A673 (cell line): ENCODE data around the gene GLYR1. TPM values are rescaled to one million over a fixed set of nuclear protein-coding genes. Genes with fewer than 3 reads are reported as not detected.

ENCODE experiments used
- BruUV-seq: library from RNA; stranded (reverse); fragments of 400-500 nt; replicated peaks from 2 replicates; lab custom pipeline; 2021; lab: Mats Ljungman, UMichigan
- CTCF ChIA-PET: fragments of 300-600 bp; sonication (Branson Sonifier 250); formaldehyde crosslinking; loops from one replicate; lab custom pipeline; 2022; ENCODE audit warnings: antibody characterized with exemption; lab: Charles Lee
- POLR2A ChIA-PET: fragments of 300-600 bp; sonication (Branson Sonifier 250); formaldehyde crosslinking; loops from one replicate; lab custom pipeline; 2022; ENCODE audit warnings: antibody characterized with exemption; ENCODE audit not compliant: low non-redundant PET; lab: Charles Lee
- DNase-seq: peaks from one replicate; pipeline ENCODE4 v3.0.0-alpha.2; 2015; ENCODE audit warnings: low spot score
- H3K27ac ChIP-seq: fragments of 200-600 bp; sonication (generic); 2 replicates; pipeline ENCODE4 v1.5.1; 2016; ENCODE audit warnings: mixed run types, low read depth, mild to moderate bottlenecking, mixed read lengths, antibody characterized with exemption, low read length; ENCODE audit not compliant: poor library complexity, severe bottlenecking
- H3K27me3 ChIP-seq: fragments of 200-600 bp; sonication (generic); replicated peaks from 2 replicates; pipeline ENCODE4 v1.6.1; 2017; ENCODE audit warnings: mixed run types, low read depth, mild to moderate bottlenecking, mixed read lengths, antibody characterized with exemption, low read length; ENCODE audit not compliant: insufficient read depth, poor library complexity
- H3K36me3 ChIP-seq: fragments of 200-600 bp; sonication (generic); 2 replicates; pipeline ENCODE4 v1.6.1; 2016; ENCODE audit warnings: mixed run types, mild to moderate bottlenecking, mixed read lengths, antibody characterized with exemption, low read length; ENCODE audit not compliant: insufficient read depth, poor library complexity, severe bottlenecking
- H3K4me1 ChIP-seq: fragments of 200-600 bp; sonication (generic); 2 replicates; pipeline ENCODE4 v1.6.1; 2017; ENCODE audit warnings: mixed run types, mild to moderate bottlenecking, mixed read lengths, antibody characterized with exemption, low read length; ENCODE audit not compliant: insufficient read depth, poor library complexity, severe bottlenecking
- H3K4me3 ChIP-seq: fragments of 200-600 bp; sonication (generic); 2 replicates; pipeline ENCODE4 v1.5.1; 2016; ENCODE audit warnings: low read depth, mixed run types, mild to moderate bottlenecking, mixed read lengths, low read length; ENCODE audit not compliant: poor library complexity, severe bottlenecking
- H3K9me3 ChIP-seq: fragments of 200-600 bp; sonication (generic); 2 replicates; pipeline ENCODE4 v1.6.1; 2016; ENCODE audit warnings: mixed run types, low read depth, mild to moderate bottlenecking, mixed read lengths, antibody characterized with exemption, low read length; ENCODE audit not compliant: poor library complexity, severe bottlenecking
- CTCF ChIP-seq: fragments of 300-800, 200-600 bp; sonication (generic); conservative IDR thresholded peaks from 2 replicates; pipeline ENCODE4 v1.5.1; 2017; ENCODE audit warnings: low read depth, mild to moderate bottlenecking, antibody characterized with exemption, low read length, moderate library complexity, mixed read lengths
- EZH2 ChIP-seq: fragments of 200-600 bp; sonication (generic); IDR thresholded peaks from 2 replicates; pipeline ENCODE4 v1.6.1; 2017; ENCODE audit warnings: borderline replicate concordance, low read depth, mild to moderate bottlenecking, mixed read lengths, antibody characterized with exemption, low read length; ENCODE audit not compliant: poor library complexity, severe bottlenecking
- intact Hi-C: fragments of 100-400 bp; cut with micrococcal nuclease; formaldehyde crosslinking; loops from one replicate; pipeline ENCODE4 v1.10.0; 2022; ENCODE audit not compliant: unreplicated experiment
- total RNA-seq: library from RNA; stranded (reverse); gene quantifications from 2 replicates; pipeline ENCODE4 v1.2.3, GENCODE V29; 2021

Gene GLYR1
- total RNA-seq, 1 experiment from 2014 or later, result 128 TPM

- intact Hi-C loops, result no loop called here
- no TSS peak for BruUV-seq
Measured at GRCh38 chr16:4760221-4760910, 86.7 kb downstream of the GLYR1 start.

GRCh38 chr16:4755687-4756086 is 91.4 kb downstream of the GLYR1 start:
- Histone ChIP-seq H3K36me3 (peaks cover 65% of the 10 kb centered on the region), H3K27me3 (no peaks in the 10 kb centered on the region), H3K4me3 (no peak overlapping the region), H3K9me3 (no peaks in the 10 kb centered on the region), H3K4me1 (no peaks in the 10 kb centered on the region), H3K27ac (no peak overlapping the region)
- BruUV-seq, result no TSS peak
- POLR2A ChIA-PET, result no interaction called here
- DNase-seq, result no peak
- TF ChIP-seq EZH2, result no peak
- no peak for TF ChIP-seq CTCF
- CTCF ChIA-PET, result no interaction called here
- intact Hi-C loops, result no loop called here

More at GRCh38 chr16:4760221-4760910, 86.7 kb downstream of the GLYR1 start:
- TF ChIP-seq CTCF (no peak), EZH2 (no peak)
- no peak overlapping the region for H3K4me3 ChIP-seq
- ChIA-PET POLR2A (no interaction called here), CTCF (no interaction called here)
- no peaks in the 10 kb centered on the region for H3K9me3 ChIP-seq
- no peaks in the 10 kb centered on the region for H3K27me3 ChIP-seq
- H3K36me3 ChIP-seq, result peaks cover 60% of the 10 kb centered on the region
- no peak for DNase-seq
- no peak overlapping the region for H3K27ac ChIP-seq
- H3K4me1 ChIP-seq, result no peaks in the 10 kb centered on the region

GRCh38 chr16:4754865-4755264 is 92.2 kb downstream of the GLYR1 start:
- H3K4me1 ChIP-seq, result no peaks in the 10 kb centered on the region
- no peak overlapping the region for H3K4me3 ChIP-seq
- no peaks in the 10 kb centered on the region for H3K9me3 ChIP-seq
- intact Hi-C loops, result no loop called here
- ChIA-PET CTCF (no interaction called here), POLR2A (no interaction called here)
- no peaks in the 10 kb centered on the region for H3K27me3 ChIP-seq
- no peak for DNase-seq
- no peak overlapping the region for H3K27ac ChIP-seq
- peaks cover 58% of the 10 kb centered on the region for H3K36me3 ChIP-seq
- no peak for TF ChIP-seq CTCF
- no TSS peak for BruUV-seq
